Keratinocyte (primary cell): Measurements from ENCODE around the gene AP5Z1. TPM values are rescaled to one million over a fixed set of nuclear protein-coding genes. Genes with fewer than 3 reads are reported as not detected.
A peak's percentile ranks its signal among the peaks of the same experiment; 100 is the strongest.

Source experiments
- DNase-seq: peaks from one replicate; pipeline ENCODE4 v3.0.0-alpha.2; 2011; ENCODE audit warnings: low read depth, missing footprints, low spot score
- FAIRE-seq: peaks from 2 replicates; lab custom pipeline; 2011; peaks lifted over from hg19 to GRCh38; lab: Jason Lieb, UNC
- H2AFZ ChIP-seq: 2 replicates; pipeline ENCODE4 v1.6.0; 2012; ENCODE audit warnings: low read length, control low read depth, inconsistent platforms; ENCODE audit not compliant: control insufficient read depth
- H3K27ac ChIP-seq: 2 replicates; pipeline ENCODE4 v1.5.1; 2011; ENCODE audit warnings: low read length; ENCODE audit not compliant: control insufficient read depth, insufficient read depth
- H3K27me3 ChIP-seq: 3 replicates; pipeline ENCODE4 v1.6.0; 2011; ENCODE audit warnings: low read length; ENCODE audit not compliant: control insufficient read depth, insufficient read depth; ENCODE audit errors: extremely low read depth
- H3K36me3 ChIP-seq, 2 experiments: 2 replicates in 1 of 2; 3 replicates in 1 of 2; pipeline ENCODE4 v1.5.1; 2011; ENCODE audit warnings: low read length in 2 of 2, mild to moderate bottlenecking in 1 of 2; ENCODE audit not compliant: control insufficient read depth in 2 of 2, insufficient read depth in 2 of 2; ENCODE audit errors: extremely low read depth in 1 of 2
- H3K4me1 ChIP-seq: 3 replicates; pipeline ENCODE4 v1.5.1; 2011; ENCODE audit warnings: low read length; ENCODE audit not compliant: control insufficient read depth, insufficient read depth; ENCODE audit errors: extremely low read depth
- H3K4me2 ChIP-seq: 3 replicates; pipeline ENCODE4 v1.6.0; 2011; ENCODE audit warnings: low read depth, low read length; ENCODE audit not compliant: control insufficient read depth, insufficient read depth; ENCODE audit errors: extremely low read depth
- H3K4me3 ChIP-seq, 3 experiments: fragments of 200-600 bp in 1 of 3; sonication (generic) in 1 of 3; 2 replicates in 2 of 3; 3 replicates in 1 of 3; pipeline ENCODE4 v1.5.1; 2011 to 2016; ENCODE audit warnings: low read length in 3 of 3, mild to moderate bottlenecking in 3 of 3, control low read depth in 2 of 3, inconsistent platforms in 1 of 3, low read depth in 1 of 3, mixed read lengths in 1 of 3, mixed run types in 1 of 3, moderate library complexity in 1 of 3; ENCODE audit not compliant: control insufficient read depth in 2 of 3, insufficient read depth in 2 of 3; ENCODE audit errors: extremely low read depth in 1 of 3
- H3K79me2 ChIP-seq: 2 replicates; pipeline ENCODE4 v1.6.0; 2012; ENCODE audit warnings: low read length; ENCODE audit not compliant: control insufficient read depth, insufficient read depth
- H3K9ac ChIP-seq: 3 replicates; pipeline ENCODE4 v1.6.0; 2011; ENCODE audit warnings: low read length; ENCODE audit not compliant: control insufficient read depth, insufficient read depth; ENCODE audit errors: extremely low read depth
- H3K9me1 ChIP-seq: 3 replicates; pipeline ENCODE4 v1.6.0; 2011; ENCODE audit warnings: low read length; ENCODE audit not compliant: control insufficient read depth, insufficient read depth; ENCODE audit errors: extremely low read depth
- H3K9me3 ChIP-seq: 2 replicates; pipeline ENCODE4 v1.5.1; 2012; ENCODE audit warnings: low read depth, low read length; ENCODE audit not compliant: control insufficient read depth
- H4K20me1 ChIP-seq: 3 replicates; pipeline ENCODE4 v1.6.0; 2011; ENCODE audit warnings: low read length; ENCODE audit not compliant: control insufficient read depth, insufficient read depth; ENCODE audit errors: extremely low read depth
- CTCF ChIP-seq, 3 experiments: IDR thresholded peaks in 1 of 3; conservative IDR thresholded peaks in 1 of 3; optimal IDR thresholded peaks in 1 of 3; 2 replicates in 2 of 3; 3 replicates in 1 of 3; pipeline versions ENCODE3 to v1.5.1; 2011; ENCODE audit warnings: low read length in 3 of 3, mild to moderate bottlenecking in 3 of 3, moderate library complexity in 2 of 3, control low read depth in 1 of 3, inconsistent platforms in 1 of 3; ENCODE audit not compliant: insufficient read depth in 2 of 3; ENCODE audit errors: extremely low read depth in 1 of 3
- EZH2 ChIP-seq: IDR thresholded peaks from one replicate; pipeline ENCODE4 v1.6.1; 2012; ENCODE audit warnings: inconsistent platforms, mild to moderate bottlenecking, low read length, moderate library complexity
- dilution Hi-C: fragments of 300-500 bp; cut with MboI; formaldehyde crosslinking; loops from one replicate; pipeline ENCODE4 v1.7.0; 2020; ENCODE audit warnings: low sequenced_read_pairs; ENCODE audit not compliant: extremely low pct_ligation_motif_present
- polyA plus RNA-seq, 5 experiments: library from polyadenylated mRNA; depleted of rRNA in 3 of 5; stranded (reverse) in 3 of 5; stranded (forward) in 1 of 5; unstranded in 1 of 5; fragments of >200 nt; gene quantifications; 1 replicate in 1 of 5; 2 replicates in 3 of 5; 3 replicates in 1 of 5; pipeline versions ENCODE4 v1.2.1 to v1.2.3, GENCODE V29; 2011 to 2012; ENCODE audit warnings: missing spikeins in 2 of 5, low read depth in 1 of 5, low replicate concordance in 1 of 5

The AP5Z1 gene
- polyA plus RNA-seq, 1 donor (not counting 4 experiments of a cell fraction or from before 2014, with no cell fraction given), result 12.6 TPM

GRCh38 chr7:4791101-4791737 is 15.8 kb downstream of the AP5Z1 start:
- Histone ChIP-seq H4K20me1 (no peaks in the 10 kb centered on the region), H2AFZ (no peak overlapping the region), H3K4me3 (no peak overlapping the region), H3K9ac (no peak overlapping the region), H3K27me3 (no peaks in the 10 kb centered on the region), H3K9me1 (no peaks in the 10 kb centered on the region), H3K9me3 (no peaks in the 10 kb centered on the region), H3K27ac (no peak overlapping the region), H3K4me1 (no peaks in the 10 kb centered on the region), H3K79me2 (no peaks in the 10 kb centered on the region), H3K4me2 (no peak overlapping the region), H3K36me3 (peaks cover 18 to 32% of the 10 kb centered on the region in 2 experiments)
- FAIRE-seq (no peak), DNase-seq (no peak)
- dilution Hi-C loops, result no loop called here
- TF ChIP-seq CTCF (optimal IDR thresholded peaks at IDR 0.05 in 1 of 3, IDR thresholded peaks at IDR 0.05 in 1 of 3, conservative IDR thresholded peaks at IDR 0.05 in 1 of 3; ENCODE audit: extremely low read depth in 1 of 3, insufficient read depth in 2 of 3, low read length in 3 of 3) (no peak), EZH2 (no peak)

- TF ChIP-seq CTCF (optimal IDR thresholded peaks at IDR 0.05 in 1 of 3, IDR thresholded peaks at IDR 0.05 in 1 of 3, conservative IDR thresholded peaks at IDR 0.05 in 1 of 3; ENCODE audit: extremely low read depth in 1 of 3, insufficient read depth in 2 of 3, low read length in 3 of 3) (peak in 2 of 3 experiments; percentile 55 to 64), EZH2 (no peak)
- Histone ChIP-seq H3K79me2 (no peaks in the 10 kb centered on the region), H3K27me3 (no peaks in the 10 kb centered on the region), H3K27ac (no peak overlapping the region), H4K20me1 (no peaks in the 10 kb centered on the region), H3K4me1 (no peaks in the 10 kb centered on the region), H3K9me1 (no peaks in the 10 kb centered on the region), H3K9ac (no peak overlapping the region), H3K9me3 (no peaks in the 10 kb centered on the region), H3K36me3 (peaks cover 18 to 29% of the 10 kb centered on the region in 2 experiments), H3K4me3 (no peak overlapping the region), H3K4me2 (no peak overlapping the region), H2AFZ (no peak overlapping the region)
- DNase-seq (no peak), FAIRE-seq (no peak)
- dilution Hi-C loops, result no loop called here
Measured at GRCh38 chr7:4791738-4792536, 16.5 kb downstream of the AP5Z1 start.
